Lung (tissue), 12 donors: Measurements from ENCODE around the gene TIAM2. TPM values are rescaled to one million over a fixed set of nuclear protein-coding genes. Genes with fewer than 3 reads are reported as not detected.
A peak's percentile ranks its signal among the peaks of the same experiment; 100 is the strongest.

ENCODE experiments used
- ATAC-seq: fragments of 200-7000 bp; cut with Tn5 transposase; one replicate; pipeline ENCODE4 v1.9.1; 2020; ENCODE audit warnings: moderate number of reproducible peaks; ENCODE audit not compliant: insufficient read depth, low FRiP score
- DNase-seq, 3 donors: peaks; one replicate each; pipeline ENCODE4 v3.0.0-alpha.2; 2013 to 2017
- H3K27ac ChIP-seq, 2 donors: one replicate each; pipeline ENCODE4 v1.5.1; 2013; ENCODE audit warnings: mild to moderate bottlenecking in 2 of 2, moderate library complexity in 2 of 2, control low read depth in 1 of 2, inconsistent platforms in 1 of 2, low read depth in 1 of 2, low read length in 1 of 2
- H3K27me3 ChIP-seq, 3 donors: one replicate each; pipeline ENCODE4 v1.5.1; 2013; ENCODE audit warnings: low read length in 2 of 3; ENCODE audit not compliant: control insufficient read depth in 3 of 3, insufficient read depth in 3 of 3
- H3K36me3 ChIP-seq, 4 donors: one replicate each; pipeline ENCODE4 v1.5.1; 2013; ENCODE audit warnings: low read length in 4 of 4, mild to moderate bottlenecking in 1 of 4, moderate library complexity in 1 of 4; ENCODE audit not compliant: control insufficient read depth in 4 of 4, insufficient read depth in 4 of 4
- H3K4me1 ChIP-seq, 5 donors: one replicate each; pipeline ENCODE4 v1.5.1; 2013; ENCODE audit warnings: low read length in 5 of 5, mild to moderate bottlenecking in 2 of 5, moderate library complexity in 1 of 5; ENCODE audit not compliant: control insufficient read depth in 5 of 5, insufficient read depth in 5 of 5
- H3K4me3 ChIP-seq: one replicate; pipeline ENCODE4 v1.5.1; 2013; ENCODE audit warnings: mild to moderate bottlenecking, control low read depth, moderate library complexity
- H3K9ac ChIP-seq, 2 donors: one replicate each; pipeline ENCODE4 v1.5.1; 2013; ENCODE audit warnings: low read length in 2 of 2, control low read depth in 1 of 2; ENCODE audit not compliant: insufficient read depth in 1 of 2
- H3K9me3 ChIP-seq, 4 donors: one replicate each; pipeline ENCODE4 v1.5.1; 2013; ENCODE audit warnings: low read length in 3 of 4, mild to moderate bottlenecking in 1 of 4, moderate library complexity in 1 of 4; ENCODE audit not compliant: control insufficient read depth in 4 of 4, insufficient read depth in 3 of 4
- WGBS, 2 donors: extraction: QIAGEN DNeasy Blood & Tissue Kit; methylation state at CpG; one replicate each; pipeline ENCODE4 v1.1.7; 2013; 5-methylcytosine and 5-hydroxymethylcytosine counted together
- polyA plus RNA-seq, 2 donors: library from polyadenylated mRNA; stranded (reverse); fragments of 200-250 nt; gene quantifications; one replicate each; pipeline ENCODE4 v1.2.1, GENCODE V29; 2013
- total RNA-seq, 2 donors: library from RNA; depleted of rRNA in 1 of 2; stranded (reverse); fragments of >200 nt in 1 of 2; gene quantifications; one replicate each; pipeline ENCODE4 v1.2.1, GENCODE V29; 2014 to 2021
- TF ChIP-seq, protein P1 (sequence below): IDR thresholded peaks from 2 replicates; pipeline ENCODE4 v1.5.1; 2012; ENCODE audit warnings: mild to moderate bottlenecking; ENCODE audit errors: control extremely low read depth, extremely low read depth
- donor health status: control.
- donor health status: control.
- donor health status: Bipolar disorder and iron deficiency.
- donor health status: healthy.
- donor health status: DM: yes; HTN: yes; CAD: no.

The TIAM2 gene
- total and polyA plus RNA-seq, 4 donors = 1.8 to 17.5 (median 4.1) TPM

GRCh38 chr6:154984146-154984545 is 11.0 kb upstream of the TIAM2 start:
- Histone ChIP-seq H3K9ac (no peak overlapping the region), H3K4me1 (no peaks in the 10 kb centered on the region), H3K27me3 (no peaks in the 10 kb centered on the region), H3K9me3 (no peaks in the 10 kb centered on the region), H3K4me3 (no peak overlapping the region), H3K36me3 (no peaks in the 10 kb centered on the region), H3K27ac (no peak overlapping the region)
- no peak for ATAC-seq
- no peak for DNase-seq
- TF ChIP-seq, protein P1, sequence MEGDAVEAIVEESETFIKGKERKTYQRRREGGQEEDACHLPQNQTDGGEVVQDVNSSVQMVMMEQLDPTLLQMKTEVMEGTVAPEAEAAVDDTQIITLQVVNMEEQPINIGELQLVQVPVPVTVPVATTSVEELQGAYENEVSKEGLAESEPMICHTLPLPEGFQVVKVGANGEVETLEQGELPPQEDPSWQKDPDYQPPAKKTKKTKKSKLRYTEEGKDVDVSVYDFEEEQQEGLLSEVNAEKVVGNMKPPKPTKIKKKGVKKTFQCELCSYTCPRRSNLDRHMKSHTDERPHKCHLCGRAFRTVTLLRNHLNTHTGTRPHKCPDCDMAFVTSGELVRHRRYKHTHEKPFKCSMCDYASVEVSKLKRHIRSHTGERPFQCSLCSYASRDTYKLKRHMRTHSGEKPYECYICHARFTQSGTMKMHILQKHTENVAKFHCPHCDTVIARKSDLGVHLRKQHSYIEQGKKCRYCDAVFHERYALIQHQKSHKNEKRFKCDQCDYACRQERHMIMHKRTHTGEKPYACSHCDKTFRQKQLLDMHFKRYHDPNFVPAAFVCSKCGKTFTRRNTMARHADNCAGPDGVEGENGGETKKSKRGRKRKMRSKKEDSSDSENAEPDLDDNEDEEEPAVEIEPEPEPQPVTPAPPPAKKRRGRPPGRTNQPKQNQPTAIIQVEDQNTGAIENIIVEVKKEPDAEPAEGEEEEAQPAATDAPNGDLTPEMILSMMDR = no peak
- 94 to 95% methylated on average over 4 of the region's 4 CpGs for WGBS, 2 donors

- Histone ChIP-seq H3K4me1 (no peaks in the 10 kb centered on the region), H3K27me3 (no peaks in the 10 kb centered on the region), H3K4me3 (no peak overlapping the region), H3K9me3 (no peaks in the 10 kb centered on the region), H3K36me3 (no peaks in the 10 kb centered on the region), H3K27ac (no peak overlapping the region), H3K9ac (no peak overlapping the region)
- no peak for ATAC-seq
- peak in 1 of 3 donors; percentile 38 for DNase-seq
- WGBS, 2 donors = 33 to 44% methylated on average over 4 of the region's 4 CpGs
- TF ChIP-seq, protein P1 = no peak
These were observed 8.3 kb upstream of the TIAM2 start for GRCh38 chr6:154986787-154987235.

DNA sequence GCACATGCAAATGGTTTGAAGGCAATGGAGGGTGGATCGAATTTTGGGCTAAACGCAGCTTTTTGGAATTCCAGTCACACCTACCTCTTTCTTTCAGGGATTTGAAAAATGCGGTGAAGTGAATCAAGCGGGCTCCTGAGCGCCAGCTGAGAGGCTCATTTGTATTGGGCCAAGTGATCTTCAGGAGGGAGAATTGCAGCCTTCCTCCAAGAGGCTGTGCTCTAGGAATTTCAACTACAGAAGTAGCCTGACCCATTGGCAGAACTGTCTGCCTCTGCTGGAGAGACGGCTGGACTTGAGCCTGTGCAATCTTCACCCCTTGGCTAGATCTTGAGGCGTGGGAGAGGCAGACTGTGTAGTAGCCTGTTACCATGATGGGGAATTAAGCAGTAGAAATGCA is 5.7 kb upstream of the TIAM2 start:
- Histone ChIP-seq H3K4me1 (no peaks in the 10 kb centered on the region), H3K27ac (no peak overlapping the region), H3K9me3 (peaks cover 0 to 2% (median 0%) of the 10 kb centered on the region in 4 donors), H3K9ac (no peak overlapping the region), H3K4me3 (no peak overlapping the region), H3K27me3 (no peaks in the 10 kb centered on the region), H3K36me3 (no peaks in the 10 kb centered on the region)
- 78 to 92% methylated on average over 7 of the region's 7 CpGs for WGBS, 2 donors
- ATAC-seq (no peak), DNase-seq (no peak)
- TF ChIP-seq, protein P1 = no peak

DNA sequence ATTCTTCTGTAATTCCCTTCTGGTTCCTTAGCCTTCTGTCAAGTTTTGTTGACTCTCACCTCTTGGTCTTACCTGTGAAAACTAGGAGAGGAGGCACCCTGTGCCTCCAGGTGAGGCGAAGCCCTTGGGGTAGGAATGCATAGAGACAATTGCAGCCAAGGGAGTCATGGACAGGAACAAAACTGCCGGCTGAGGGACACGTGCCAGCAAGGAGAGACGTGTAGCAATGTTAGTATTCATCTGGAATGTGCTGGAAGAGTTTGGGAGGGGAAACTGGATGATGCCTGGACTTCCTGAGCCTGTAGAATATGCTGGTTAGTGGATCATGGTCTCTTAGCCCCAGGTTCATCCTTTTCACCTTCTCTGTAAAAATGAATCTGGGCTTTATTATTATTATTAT is 3.9 kb upstream of the TIAM2 start:
- Histone ChIP-seq H3K27ac (no peak overlapping the region), H3K9me3 (peaks cover 0 to 4% (median 0%) of the 10 kb centered on the region in 4 donors), H3K36me3 (no peaks in the 10 kb centered on the region), H3K4me1 (peaks cover 0 to 8% (median under 1%) of the 10 kb centered on the region in 5 donors), H3K9ac (no peak overlapping the region), H3K4me3 (no peak overlapping the region), H3K27me3 (peaks cover 0 to 9% (median 0%) of the 10 kb centered on the region in 3 donors)
- DNase-seq = no peak
- WGBS, 2 donors = 51 to 77% methylated on average over 4 of the region's 4 CpGs
- ATAC-seq = no peak
- TF ChIP-seq, protein P1 = no peak
